ENCODE data around the gene GAB2. TPM values are rescaled to one million over a fixed set of nuclear protein-coding genes. Genes with fewer than 3 reads are reported as not detected.
A peak's percentile ranks its signal among the peaks of the same experiment; 100 is the strongest.

Gene GAB2
- total and polyA plus RNA-seq, 8 donors = 2.2 to 19.3 (median 8.6) TPM

- peak overlapping the region; percentile 61 to 86 (median 78) for H3K27ac ChIP-seq
- peaks cover 31 to 93% (median 42%) of the 10 kb centered on the region in 4 donors for H3K4me1 ChIP-seq
- no peak for TF ChIP-seq POLR2A (IDR thresholded peaks at IDR 0.05)
- no peak for TF ChIP-seq EP300 (IDR thresholded peaks at IDR 0.05)
- TF ChIP-seq POLR2AphosphoS5 (IDR thresholded peaks at IDR 0.05) = no peak
- no peak for TF ChIP-seq CTCF (IDR thresholded peaks at IDR 0.05)
- DNase-seq = peak in 1 of 2 donors; percentile 73
- H3K27me3 ChIP-seq = no peaks in the 10 kb centered on the region
- peak overlapping the region; percentile 11 to 22 (median 15) for H3K4me3 ChIP-seq
- WGBS, 5 donors = 2 to 13% (median 6%) methylated on average over 6 of the region's 6 CpGs
- H3K36me3 ChIP-seq = no peaks in the 10 kb centered on the region
- H3K9me3 ChIP-seq = no peaks in the 10 kb centered on the region
- intact Hi-C loops (cut with DNase I; ENCODE audit: low total_unique reads) = no loop called here
Observed at GRCh38 chr11:78350091-78350645, 67.5 kb downstream of the GAB2 start.

- TF ChIP-seq EP300 (IDR thresholded peaks at IDR 0.05) (no peak), CTCF (IDR thresholded peaks at IDR 0.05) (no peak), POLR2AphosphoS5 (IDR thresholded peaks at IDR 0.05) (no peak), POLR2A (IDR thresholded peaks at IDR 0.05) (no peak)
- no peaks in the 10 kb centered on the region for H3K36me3 ChIP-seq
- 28 to 48% (median 40%) methylated on average over 3 of the region's 3 CpGs for WGBS, 5 donors
- no peaks in the 10 kb centered on the region for H3K27me3 ChIP-seq
- DNase-seq = no peak
- intact Hi-C loops (cut with DNase I; ENCODE audit: low total_unique reads) = no loop called here
- peak overlapping the region in 1 of 4 donors; percentile 11 for H3K4me3 ChIP-seq
- no peaks in the 10 kb centered on the region for H3K9me3 ChIP-seq
- H3K4me1 ChIP-seq = peaks cover 31 to 90% (median 39%) of the 10 kb centered on the region in 4 donors
- peak overlapping the region; percentile 68 to 86 (median 78) for H3K27ac ChIP-seq
Observed at GRCh38 chr11:78349624-78350023, 68.0 kb downstream of the GAB2 start.

GRCh38 chr11:78349114-78349513, 68.5 kb downstream of the GAB2 start:
- TF ChIP-seq CTCF (IDR thresholded peaks at IDR 0.05) (no peak), EP300 (IDR thresholded peaks at IDR 0.05) (no peak), POLR2A (IDR thresholded peaks at IDR 0.05) (no peak), POLR2AphosphoS5 (IDR thresholded peaks at IDR 0.05) (no peak)
- no peak for DNase-seq
- intact Hi-C loops (cut with DNase I; ENCODE audit: low total_unique reads) = no loop called here

GRCh38 chr11:78347956-78348355, 69.7 kb downstream of the GAB2 start:
- Histone ChIP-seq H3K27me3 (no peaks in the 10 kb centered on the region), H3K9me3 (no peaks in the 10 kb centered on the region), H3K4me1 (peaks cover 30 to 83% (median 37%) of the 10 kb centered on the region in 4 donors), H3K36me3 (no peaks in the 10 kb centered on the region), H3K4me3 (no peak overlapping the region), H3K27ac (no peak overlapping the region)
- intact Hi-C loops (cut with DNase I; ENCODE audit: low total_unique reads) = no loop called here
- no peak for DNase-seq
- TF ChIP-seq CTCF (IDR thresholded peaks at IDR 0.05) (no peak), EP300 (IDR thresholded peaks at IDR 0.05) (no peak), POLR2AphosphoS5 (IDR thresholded peaks at IDR 0.05) (no peak), POLR2A (IDR thresholded peaks at IDR 0.05) (no peak)

More at GRCh38 chr11:78349114-78349513, 68.5 kb downstream of the GAB2 start:
- no peaks in the 10 kb centered on the region for H3K27me3 ChIP-seq
- H3K4me1 ChIP-seq = peaks cover 31 to 89% (median 38%) of the 10 kb centered on the region in 4 donors
- H3K9me3 ChIP-seq = no peaks in the 10 kb centered on the region
- no peaks in the 10 kb centered on the region for H3K36me3 ChIP-seq
- 24 to 37% (median 31%) methylated on average over 3 of the region's 3 CpGs for WGBS, 5 donors
- no peak overlapping the region for H3K4me3 ChIP-seq
- peak overlapping the region in 4 of 5 donors; percentile 68 to 86 (median 81) for H3K27ac ChIP-seq

Data from stomach (tissue), 9 donors.